Measurements from ENCODE around the gene KAZN. TPM values are rescaled to one million over a fixed set of nuclear protein-coding genes. Genes with fewer than 3 reads are reported as not detected.

Gene KAZN
- total RNA-seq, 2 experiments from 2014 or later: 0.22 to 0.55 TPM

- ChIA-PET CTCF (no interaction called here), POLR2A (no interaction called here)
- no peaks in the 10 kb centered on the region for H3K36me3 ChIP-seq (ENCODE audit: insufficient read depth, low read length)
- ATAC-seq (ENCODE audit: poor library complexity): no peak
- peaks cover 0 to 2% of the 10 kb centered on the region in 2 experiments for H3K27me3 ChIP-seq (ENCODE audit: control insufficient read depth in 1 of 2, insufficient read depth in 2 of 2, low read length in 2 of 2)
- H3K9me3 Mint-ChIP-seq: no peaks in the 10 kb centered on the region
- H3K4me1 Mint-ChIP-seq (ENCODE audit: low read depth): no peaks in the 10 kb centered on the region
- peaks cover 0 to 4% of the 10 kb centered on the region in 2 experiments for H3K9me3 ChIP-seq (ENCODE audit: control insufficient read depth in 1 of 2, insufficient read depth in 1 of 2, low read length in 2 of 2)
- no peak overlapping the region for H3K4me3 ChIP-seq (ENCODE audit: low read length)
- TF ChIP-seq CTCF (IDR thresholded peaks at IDR 0.05): no peak
- no peaks in the 10 kb centered on the region for H3K36me3 Mint-ChIP-seq (ENCODE audit: low read depth)
- intact Hi-C loops (cut with DNase I, micrococcal nuclease): no loop called here
- no peak for DNase-seq
- no peak overlapping the region for H3K4me3 Mint-ChIP-seq
- no peak overlapping the region for H3K27ac ChIP-seq (ENCODE audit: low read depth in 1 of 2, low read length in 2 of 2)
- no peak overlapping the region for H3K27ac Mint-ChIP-seq
- peaks cover 9% of the 10 kb centered on the region for H3K27me3 Mint-ChIP-seq
- H3K4me1 ChIP-seq (ENCODE audit: insufficient read depth, low read length): no peaks in the 10 kb centered on the region
Measured at GRCh38 chr1:14855268-14855667, 256.8 kb downstream of the KAZN start.

GRCh38 chr1:14855801-14856200 is 257.3 kb downstream of the KAZN start:
- H3K27ac ChIP-seq (ENCODE audit: low read depth in 1 of 2, low read length in 2 of 2): no peak overlapping the region
- H3K4me1 ChIP-seq (ENCODE audit: insufficient read depth, low read length): no peaks in the 10 kb centered on the region
- peaks cover 0 to under 1% of the 10 kb centered on the region in 2 experiments for H3K9me3 ChIP-seq (ENCODE audit: control insufficient read depth in 1 of 2, insufficient read depth in 1 of 2, low read length in 2 of 2)
- Mint-ChIP-seq H3K27ac (no peak overlapping the region), H3K9me3 (no peaks in the 10 kb centered on the region), H3K4me1 (ENCODE audit: low read depth) (no peaks in the 10 kb centered on the region), H3K36me3 (ENCODE audit: low read depth) (no peaks in the 10 kb centered on the region), H3K4me3 (no peak overlapping the region), H3K27me3 (peaks cover 9% of the 10 kb centered on the region)
- ChIA-PET CTCF (no interaction called here), POLR2A (no interaction called here)
- intact Hi-C loops (cut with DNase I, micrococcal nuclease): no loop called here
- H3K4me3 ChIP-seq (ENCODE audit: low read length): no peak overlapping the region
- no peak for TF ChIP-seq CTCF (IDR thresholded peaks at IDR 0.05)
- ATAC-seq (ENCODE audit: poor library complexity) (no peak), DNase-seq (no peak)
- peaks cover 0 to 2% of the 10 kb centered on the region in 2 experiments for H3K27me3 ChIP-seq (ENCODE audit: control insufficient read depth in 1 of 2, insufficient read depth in 2 of 2, low read length in 2 of 2)
- no peaks in the 10 kb centered on the region for H3K36me3 ChIP-seq (ENCODE audit: insufficient read depth, low read length)

- intact Hi-C loops (cut with DNase I, micrococcal nuclease): no loop called here
- H3K4me3 ChIP-seq (ENCODE audit: low read length): no peak overlapping the region
- CTCF ChIA-PET: no interaction called here
- DNase-seq (no peak), ATAC-seq (ENCODE audit: poor library complexity) (no peak)
- POLR2A ChIA-PET: no interaction called here
- peaks cover 14% of the 10 kb centered on the region for H3K27me3 Mint-ChIP-seq
- H3K27ac Mint-ChIP-seq: no peak overlapping the region
- no peaks in the 10 kb centered on the region for H3K9me3 Mint-ChIP-seq
- TF ChIP-seq CTCF (IDR thresholded peaks at IDR 0.05): no peak
- H3K36me3 Mint-ChIP-seq (ENCODE audit: low read depth): no peaks in the 10 kb centered on the region
- no peaks in the 10 kb centered on the region for H3K4me1 ChIP-seq (ENCODE audit: insufficient read depth, low read length)
- no peaks in the 10 kb centered on the region for H3K4me1 Mint-ChIP-seq (ENCODE audit: low read depth)
- peaks cover 0 to 3% of the 10 kb centered on the region in 2 experiments for H3K27me3 ChIP-seq (ENCODE audit: control insufficient read depth in 1 of 2, insufficient read depth in 2 of 2, low read length in 2 of 2)
- no peak overlapping the region for H3K4me3 Mint-ChIP-seq
- H3K36me3 ChIP-seq (ENCODE audit: insufficient read depth, low read length): no peaks in the 10 kb centered on the region
- H3K27ac ChIP-seq (ENCODE audit: low read depth in 1 of 2, low read length in 2 of 2): no peak overlapping the region
- H3K9me3 ChIP-seq (ENCODE audit: control insufficient read depth in 1 of 2, insufficient read depth in 1 of 2, low read length in 2 of 2): no peaks in the 10 kb centered on the region
Measured at GRCh38 chr1:14857436-14858195, 259.1 kb downstream of the KAZN start.

All from CD4-positive, alpha-beta T cell (primary cell).